Right lung (tissue), 5 donors: Measurements from ENCODE around the gene LATS2. TPM values are rescaled to one million over a fixed set of nuclear protein-coding genes. Genes with fewer than 3 reads are reported as not detected.

Experiments
- DNase-seq, 2 donors: peaks; one replicate each; pipeline ENCODE4 v3.0.0-alpha.2; 2013
- polyA plus RNA-seq, 5 donors: library from polyadenylated mRNA; unstranded; fragments of 120-200 nt; gene quantifications; one replicate each; pipeline versions ENCODE4 v1.2.1 to v1.2.3, GENCODE V29; 2013; ENCODE audit warnings: inconsistent platforms in 1 of 5, low replicate concordance in 1 of 5; ENCODE audit not compliant: insufficient read length in 5 of 5, insufficient read depth in 1 of 5

The LATS2 gene
- polyA plus RNA-seq, 5 donors: 12.1 to 17.6 (median 15.0) TPM

DNA sequence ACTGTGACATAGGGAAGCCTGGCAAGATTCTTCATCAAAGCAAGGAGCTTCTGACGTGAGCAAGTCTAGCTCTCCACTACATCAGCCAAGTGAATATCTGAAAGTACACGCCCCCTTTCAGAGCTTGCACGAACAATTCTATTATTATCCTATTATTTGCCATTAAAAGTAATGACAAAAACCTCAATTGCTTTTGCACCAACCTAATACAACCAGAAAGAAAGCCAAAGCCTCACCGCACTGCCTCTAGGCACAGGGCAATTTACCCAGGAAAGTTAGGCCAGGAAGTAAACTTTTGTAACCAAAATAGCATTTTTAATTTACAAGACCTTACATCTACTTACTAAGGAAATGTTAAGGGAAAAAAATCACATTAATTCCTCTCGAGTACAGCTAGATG lies 41.2 kb downstream of the LATS2 start:
- DNase-seq: no peak

- DNase-seq: no peak
These were observed 43.2 kb downstream of the LATS2 start for GRCh38 chr13:21018220-21018619.

- DNase-seq: no peak
These were observed 44.9 kb downstream of the LATS2 start for GRCh38 chr13:21016487-21016886.

DNA sequence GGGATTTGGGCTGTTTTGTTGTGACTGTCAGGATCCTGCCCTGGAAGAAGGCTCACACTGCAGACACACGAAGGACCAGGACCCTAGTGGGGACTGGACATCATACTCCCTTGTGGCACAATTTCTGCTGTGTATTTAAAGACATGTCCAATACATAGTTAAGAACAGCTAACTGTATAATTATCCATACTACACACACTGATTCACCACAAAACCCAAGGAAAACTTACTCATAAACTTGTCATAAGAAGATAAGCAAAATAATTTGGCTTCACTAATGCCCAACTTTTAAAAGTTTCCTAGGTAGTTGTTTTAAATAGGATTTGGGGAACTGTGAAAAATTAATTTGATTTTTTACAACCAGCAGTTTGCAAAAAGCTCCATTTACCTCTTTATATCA lies 46.1 kb downstream of the LATS2 start:
- no peak for DNase-seq

DNA sequence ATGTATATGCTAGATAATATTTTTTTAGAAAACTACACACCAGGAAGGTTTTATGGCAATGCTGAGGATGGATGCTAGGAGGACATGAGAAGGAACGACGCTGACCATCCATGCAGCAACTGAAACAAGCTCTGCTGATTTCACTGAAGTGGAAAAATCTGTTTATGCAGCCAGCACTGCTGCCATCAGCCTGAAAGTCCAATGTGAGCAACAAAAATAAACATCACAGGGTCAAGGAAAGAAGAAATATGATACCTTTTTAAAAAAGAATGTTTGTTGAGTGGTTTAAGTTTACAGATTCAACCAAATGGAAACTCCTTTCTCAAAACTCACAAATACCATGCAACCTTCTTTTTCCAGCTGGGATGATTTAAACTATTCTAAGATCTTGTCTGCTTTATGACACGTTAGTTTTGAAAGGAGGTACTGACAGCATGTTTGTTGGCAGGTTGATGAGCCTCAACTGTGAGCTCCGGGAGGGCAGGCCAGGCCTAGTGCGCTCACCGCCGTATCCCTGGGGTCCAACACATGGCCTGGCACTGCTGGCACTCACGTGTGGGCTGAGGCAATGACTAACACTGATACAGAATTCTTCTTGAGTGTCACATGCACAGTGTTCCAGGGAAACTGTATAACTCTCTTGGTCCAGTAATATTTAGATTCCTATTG lies 46.8 kb downstream of the LATS2 start:
- DNase-seq: no peak

DNA sequence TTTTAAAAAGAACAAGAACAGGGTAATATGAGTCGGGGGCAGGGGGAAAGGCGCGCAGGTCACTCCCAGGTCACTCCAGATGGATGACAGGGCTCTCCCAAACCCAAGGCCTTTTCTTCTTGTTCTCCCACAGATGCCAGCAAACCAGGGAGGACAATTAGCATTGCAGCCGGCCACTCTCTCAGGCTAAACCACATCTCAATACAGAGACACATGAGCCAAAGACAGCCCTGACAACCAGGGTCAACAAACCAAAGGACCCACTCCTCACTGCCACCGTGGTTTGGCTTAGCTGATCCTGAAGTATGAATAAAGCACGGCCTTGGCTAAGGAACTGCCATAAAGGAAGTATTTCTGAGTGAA lies 47.3 kb downstream of the LATS2 start:
- no peak for DNase-seq

GRCh38 chr13:21013682-21014038 lies 47.7 kb downstream of the LATS2 start:
- no peak for DNase-seq

- no peak for DNase-seq
These were observed 48.3 kb downstream of the LATS2 start for GRCh38 chr13:21012841-21013681.

DNA sequence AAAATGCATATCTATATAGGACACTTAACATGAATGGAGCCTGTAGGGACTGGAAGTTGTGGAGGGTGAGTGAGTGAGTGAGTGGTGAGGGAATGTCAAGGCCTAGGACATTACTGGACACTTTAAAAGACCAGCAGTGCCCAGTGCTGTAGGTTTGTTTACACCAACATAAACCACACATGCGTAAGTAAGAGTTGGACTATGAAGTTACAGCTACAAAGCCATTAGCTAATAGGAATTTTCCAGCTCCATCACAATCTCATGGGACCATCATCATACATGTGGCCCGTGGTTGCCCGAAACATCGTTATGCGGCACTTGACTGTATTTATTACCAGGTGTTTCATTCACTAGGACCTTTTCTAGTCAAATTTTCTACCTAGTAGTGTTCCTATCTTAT lies 49.2 kb downstream of the LATS2 start:
- DNase-seq: no peak

GRCh38 chr13:21011378-21011777 lies 50.0 kb downstream of the LATS2 start:
- no peak for DNase-seq

GRCh38 chr13:21010621-21011020 lies 50.8 kb downstream of the LATS2 start:
- DNase-seq: no peak

DNA sequence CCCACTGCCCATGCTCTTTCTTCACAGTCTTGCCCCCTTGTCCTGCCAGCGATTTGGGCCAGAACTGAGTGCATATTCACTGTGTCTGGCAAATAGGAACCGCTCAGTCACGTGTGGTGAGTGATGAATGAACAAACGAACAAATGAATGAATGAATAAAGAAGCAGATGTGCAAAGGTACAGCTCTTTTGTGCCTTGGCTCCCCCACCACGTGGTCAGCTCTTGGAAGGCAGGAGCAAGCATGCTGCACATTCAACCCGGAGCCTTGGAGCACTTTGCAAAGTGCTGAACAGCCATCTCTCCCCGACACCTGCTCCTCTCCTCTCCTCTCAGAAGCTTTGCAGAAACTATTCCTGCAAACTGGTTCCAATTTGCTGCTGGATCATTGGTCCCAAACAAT lies 52.4 kb downstream of the LATS2 start:
- no peak for DNase-seq

DNA sequence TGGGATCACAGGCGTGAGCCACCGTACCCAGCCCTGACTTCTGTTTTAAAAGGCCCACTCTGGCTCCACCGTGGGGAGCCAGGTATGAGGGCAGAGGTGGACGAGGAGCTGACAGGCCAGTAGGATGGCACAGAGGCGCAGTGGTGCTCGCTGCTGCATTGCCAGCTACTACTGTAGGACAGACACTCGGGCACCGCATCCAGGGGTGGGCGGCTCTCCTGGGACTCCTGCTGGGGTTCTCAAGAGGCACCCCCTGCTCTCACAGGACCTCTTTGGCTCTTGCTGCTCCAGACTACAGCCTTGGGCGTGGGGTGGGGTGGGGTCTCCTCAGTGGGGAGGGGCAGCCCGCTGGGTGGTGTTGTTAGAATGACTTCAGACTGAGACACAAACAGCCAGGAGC lies 53.4 kb downstream of the LATS2 start:
- DNase-seq: no peak

- no peak for DNase-seq
These were observed 55.0 kb downstream of the LATS2 start for GRCh38 chr13:21006141-21007005.

DNA sequence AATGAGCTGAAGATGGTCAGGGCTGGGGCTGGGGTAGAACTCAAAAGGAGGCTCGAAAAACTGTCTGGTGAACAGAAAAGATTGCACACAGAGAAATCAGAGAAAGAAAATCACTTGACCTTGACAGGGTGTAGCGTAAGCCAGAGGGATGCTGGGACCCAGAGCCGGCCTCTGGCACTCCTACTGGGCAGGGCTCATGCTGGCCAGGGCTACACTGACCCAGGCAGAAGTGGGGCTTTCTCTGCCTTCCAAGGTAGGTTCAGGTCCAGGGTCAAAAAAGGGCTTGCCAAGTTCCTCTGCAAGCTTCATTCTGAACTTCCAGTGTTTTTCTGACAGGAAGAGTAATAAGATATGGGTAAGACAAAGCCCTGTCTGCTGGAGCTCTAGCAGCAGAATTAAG lies 56.2 kb downstream of the LATS2 start:
- no peak for DNase-seq

DNA sequence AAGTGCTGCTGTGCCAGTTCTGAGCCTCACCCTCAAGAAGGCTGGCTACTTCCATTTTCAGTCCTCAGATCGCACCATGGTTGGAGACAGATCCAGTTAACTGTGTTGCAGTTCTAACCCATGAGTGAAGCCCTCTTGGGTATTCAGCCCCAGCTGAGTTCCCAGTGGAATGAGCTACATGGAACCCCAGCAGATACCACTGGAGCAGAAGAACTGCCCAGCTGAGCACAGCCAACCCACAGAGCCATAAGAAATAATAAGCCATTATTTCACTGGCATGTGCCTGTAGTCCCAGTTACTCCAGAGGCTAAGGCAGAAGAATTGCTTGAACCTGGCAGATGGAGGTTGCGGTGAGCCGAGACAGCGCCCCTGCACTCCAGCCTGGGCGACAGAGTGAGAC lies 59.9 kb downstream of the LATS2 start:
- DNase-seq: no peak

DNA sequence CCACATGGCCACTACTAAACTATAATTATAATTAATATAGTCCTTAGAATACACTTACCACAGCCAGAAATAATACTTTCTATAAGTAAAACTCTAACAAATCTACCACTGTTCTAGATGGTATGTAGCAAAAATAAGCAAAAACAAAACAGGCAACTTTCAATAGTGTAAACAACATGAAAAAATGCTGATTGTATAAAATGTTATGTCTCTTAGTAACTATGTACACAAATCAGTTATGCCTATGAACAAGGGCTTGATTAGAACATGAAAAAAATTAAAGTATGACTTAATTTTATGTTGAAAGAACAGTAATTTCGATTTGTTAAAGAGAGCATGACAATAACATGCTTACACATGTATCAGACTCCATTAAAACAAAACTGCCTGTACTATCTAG lies 60.7 kb downstream of the LATS2 start:
- no peak for DNase-seq

GRCh38 chr13:20998649-20999415 lies 62.6 kb downstream of the LATS2 start:
- DNase-seq: no peak

- DNase-seq: no peak
These were observed 63.9 kb downstream of the LATS2 start for GRCh38 chr13:20997301-20998161.

DNA sequence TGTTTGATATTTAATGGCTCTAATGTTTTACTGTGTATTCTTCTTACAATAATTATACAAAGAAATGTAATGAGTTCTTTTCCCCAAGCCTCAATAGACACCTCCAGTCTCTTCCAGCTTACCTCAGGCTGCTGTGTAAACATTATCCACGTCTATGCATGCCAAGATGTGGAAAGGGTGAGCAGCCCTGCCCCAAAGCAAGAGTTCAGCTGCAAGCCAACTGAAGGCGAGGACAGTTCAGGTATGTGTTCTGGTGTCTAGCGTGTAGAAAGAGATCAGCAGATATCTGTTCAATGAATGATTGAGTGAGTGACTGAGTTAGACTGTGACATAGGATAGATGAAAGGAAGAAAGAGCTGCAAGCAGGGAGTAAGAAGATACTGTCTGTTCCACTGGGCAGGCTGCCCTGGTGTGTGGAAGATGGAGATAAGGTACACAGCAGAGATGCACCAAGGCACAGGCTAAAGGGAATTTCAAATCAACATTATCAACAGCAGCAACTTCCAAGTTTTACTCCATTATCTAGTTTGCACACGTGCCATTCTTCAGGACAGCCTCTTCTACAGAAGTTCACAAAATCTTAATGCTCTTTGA lies 66.0 kb downstream of the LATS2 start:
- no peak for DNase-seq

GRCh38 chr13:20994441-20994821 lies 67.0 kb downstream of the LATS2 start:
- no peak for DNase-seq
